Vagina (tissue), 2 donors: ENCODE measurements around the gene ADAM22. TPM values are rescaled to one million over a fixed set of nuclear protein-coding genes. Genes with fewer than 3 reads are reported as not detected.

Experiments used
- DNase-seq, 2 donors: peaks; one replicate each; pipeline ENCODE4 v3.0.0-alpha.2; 2017; ENCODE audit errors: extremely low spot score in 2 of 2
- H3K27ac ChIP-seq: fragments of 200-600 bp; sonication (generic); one replicate; pipeline ENCODE4 v1.5.1; 2019
- H3K27me3 ChIP-seq: fragments of 200-600 bp; sonication (generic); one replicate; pipeline ENCODE4 v1.5.1; 2019
- H3K36me3 ChIP-seq, 2 donors: fragments of 200-600 bp; sonication (generic); one replicate each; pipeline ENCODE4 v1.5.1; 2017 to 2019
- H3K4me1 ChIP-seq: fragments of 200-600 bp; sonication (generic); one replicate; pipeline ENCODE4 v1.5.1; 2019
- H3K4me3 ChIP-seq, 2 donors: fragments of 200-600 bp; sonication (generic); 1 replicate in 1 of 2; 2 replicates in 1 of 2; pipeline ENCODE4 v1.5.1; 2016 to 2019
- H3K9me3 ChIP-seq: fragments of 200-600 bp; sonication (generic); one replicate; pipeline ENCODE4 v1.5.1; 2019
- POLR2A ChIP-seq, 2 donors: fragments of 450-650 bp; IDR thresholded peaks; one replicate each; pipeline ENCODE4 v1.6.1; 2017; ENCODE audit warnings: antibody characterized with exemption in 2 of 2, mild to moderate bottlenecking in 2 of 2, moderate library complexity in 2 of 2
- POLR2AphosphoS5 ChIP-seq, 2 donors: sonication (generic); formaldehyde crosslinking; IDR thresholded peaks; one replicate each; pipeline ENCODE4 v1.9.0; 2017; ENCODE audit warnings: antibody characterized with exemption in 2 of 2, mild to moderate bottlenecking in 2 of 2, low read depth in 1 of 2; ENCODE audit not compliant: insufficient read depth in 1 of 2
- intact Hi-C: fragments of 100-400 bp; cut with DNase I; formaldehyde crosslinking; loops from one replicate; pipeline ENCODE4 v1.15.1; 2023
- total RNA-seq: library from RNA; depleted of rRNA; stranded (reverse); fragments of >200 nt; gene quantifications from one replicate; pipeline ENCODE4 v1.2.3, GENCODE V29; 2016
- TF ChIP-seq, protein P1 (sequence below), 3 experiments: fragments of 450-650 bp in 2 of 3; fragments of 200-600 bp in 1 of 3; sonication (generic) in 1 of 3; IDR thresholded peaks; one replicate each; pipeline ENCODE4 v1.5.1; 2017 to 2019; ENCODE audit warnings: antibody characterized with exemption in 3 of 3, mild to moderate bottlenecking in 2 of 3, moderate library complexity in 2 of 3

The ADAM22 gene
- total RNA-seq, 1 donor from 2014 or later, result 6.1 TPM

DNA sequence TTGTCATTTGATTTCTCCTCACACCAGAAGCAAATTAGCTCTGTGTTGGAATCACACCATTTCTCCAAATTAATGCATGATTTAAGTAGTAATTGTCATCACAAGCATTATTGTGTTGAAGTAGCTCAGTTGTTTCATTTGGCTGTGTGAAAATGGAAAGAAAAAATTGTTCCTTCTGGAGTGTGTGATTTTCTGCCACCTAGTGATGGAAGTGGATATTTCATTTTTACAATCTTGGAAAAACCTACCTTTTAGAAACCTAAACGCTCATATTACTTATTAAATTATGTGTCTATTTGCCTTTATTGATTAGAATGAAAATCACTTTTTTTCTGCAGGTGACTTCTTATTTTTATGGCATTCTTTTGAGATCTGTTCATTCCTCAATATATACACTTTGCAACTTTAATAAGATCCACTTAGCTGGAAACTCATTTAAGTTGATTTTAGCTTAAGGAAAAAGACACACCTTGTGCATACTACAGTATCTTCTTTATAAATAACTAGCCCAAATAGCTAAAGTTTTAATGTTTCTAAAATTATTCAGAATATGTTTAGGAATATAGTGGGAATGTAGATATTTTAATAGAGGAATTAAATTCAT is 235.8 kb downstream of the ADAM22 start:
- no peak overlapping the region for H3K4me3 ChIP-seq
- H3K36me3 ChIP-seq, result no peaks in the 10 kb centered on the region
- intact Hi-C loops, result no loop called here
- no peaks in the 10 kb centered on the region for H3K9me3 ChIP-seq
- no peak for TF ChIP-seq POLR2A (IDR thresholded peaks at IDR 0.05)
- TF ChIP-seq, protein P1, sequence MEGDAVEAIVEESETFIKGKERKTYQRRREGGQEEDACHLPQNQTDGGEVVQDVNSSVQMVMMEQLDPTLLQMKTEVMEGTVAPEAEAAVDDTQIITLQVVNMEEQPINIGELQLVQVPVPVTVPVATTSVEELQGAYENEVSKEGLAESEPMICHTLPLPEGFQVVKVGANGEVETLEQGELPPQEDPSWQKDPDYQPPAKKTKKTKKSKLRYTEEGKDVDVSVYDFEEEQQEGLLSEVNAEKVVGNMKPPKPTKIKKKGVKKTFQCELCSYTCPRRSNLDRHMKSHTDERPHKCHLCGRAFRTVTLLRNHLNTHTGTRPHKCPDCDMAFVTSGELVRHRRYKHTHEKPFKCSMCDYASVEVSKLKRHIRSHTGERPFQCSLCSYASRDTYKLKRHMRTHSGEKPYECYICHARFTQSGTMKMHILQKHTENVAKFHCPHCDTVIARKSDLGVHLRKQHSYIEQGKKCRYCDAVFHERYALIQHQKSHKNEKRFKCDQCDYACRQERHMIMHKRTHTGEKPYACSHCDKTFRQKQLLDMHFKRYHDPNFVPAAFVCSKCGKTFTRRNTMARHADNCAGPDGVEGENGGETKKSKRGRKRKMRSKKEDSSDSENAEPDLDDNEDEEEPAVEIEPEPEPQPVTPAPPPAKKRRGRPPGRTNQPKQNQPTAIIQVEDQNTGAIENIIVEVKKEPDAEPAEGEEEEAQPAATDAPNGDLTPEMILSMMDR (IDR thresholded peaks at IDR 0.05), result peak; percentile 13 to 49 (median 14)
- DNase-seq, result no peak
- no peak overlapping the region for H3K27ac ChIP-seq
- H3K27me3 ChIP-seq, result no peaks in the 10 kb centered on the region
- no peaks in the 10 kb centered on the region for H3K4me1 ChIP-seq

DNA sequence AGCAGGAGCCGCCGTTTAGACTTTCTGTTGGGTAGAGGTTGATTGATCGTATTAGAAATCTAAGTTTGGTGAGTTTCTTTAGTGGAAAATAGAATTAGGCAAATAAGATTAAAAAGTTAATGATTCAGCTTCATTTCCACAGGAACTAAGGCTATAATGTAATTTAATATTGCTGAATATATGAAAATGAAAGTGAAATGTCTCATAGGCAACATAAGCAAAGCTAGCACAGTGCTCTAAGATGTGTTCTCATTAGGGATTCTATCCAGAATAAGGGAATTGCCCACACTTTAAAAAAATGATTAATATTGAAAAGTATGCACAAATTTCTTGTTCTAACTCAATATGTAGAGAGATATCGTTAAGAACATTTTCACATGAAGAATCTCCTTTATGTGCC is 238.8 kb downstream of the ADAM22 start:
- intact Hi-C loops, result no loop called here
- no peaks in the 10 kb centered on the region for H3K9me3 ChIP-seq
- H3K4me1 ChIP-seq, result no peaks in the 10 kb centered on the region
- no peak overlapping the region for H3K4me3 ChIP-seq
- no peaks in the 10 kb centered on the region for H3K36me3 ChIP-seq
- no peak for DNase-seq
- H3K27ac ChIP-seq, result no peak overlapping the region
- TF ChIP-seq POLR2AphosphoS5 (IDR thresholded peaks at IDR 0.05; ENCODE audit: insufficient read depth in 1 of 2, low read depth in 1 of 2), result no peak
- TF ChIP-seq, protein P1 (IDR thresholded peaks at IDR 0.05), result no peak
- no peak for TF ChIP-seq POLR2A (IDR thresholded peaks at IDR 0.05)
- H3K27me3 ChIP-seq, result no peaks in the 10 kb centered on the region

DNA sequence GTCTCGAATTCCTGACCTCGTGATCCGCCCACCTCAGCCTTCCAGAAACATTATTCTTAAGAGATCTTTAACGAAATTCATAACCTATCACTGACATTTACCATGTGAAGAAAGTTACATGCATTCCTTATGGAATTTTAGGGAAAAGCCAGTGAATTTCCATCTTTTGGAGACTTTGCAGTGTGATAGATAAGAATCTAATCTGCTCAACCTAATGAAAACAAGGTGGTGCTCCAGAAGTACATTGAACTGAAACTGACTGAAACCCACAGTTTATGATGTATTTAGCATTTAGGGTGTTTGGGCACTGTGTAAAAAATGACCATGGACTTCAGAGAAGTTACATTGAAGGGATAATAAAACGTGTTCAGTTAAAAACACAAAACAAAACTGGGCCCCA is 242.1 kb downstream of the ADAM22 start:
- no peak for DNase-seq
- H3K9me3 ChIP-seq, result no peaks in the 10 kb centered on the region
- intact Hi-C loops, result no loop called here
- TF ChIP-seq POLR2AphosphoS5 (IDR thresholded peaks at IDR 0.05; ENCODE audit: insufficient read depth in 1 of 2, low read depth in 1 of 2) (no peak), POLR2A (IDR thresholded peaks at IDR 0.05) (no peak)
- TF ChIP-seq, protein P1 (IDR thresholded peaks at IDR 0.05), result no peak
- no peak overlapping the region for H3K4me3 ChIP-seq
- H3K4me1 ChIP-seq, result no peaks in the 10 kb centered on the region
- H3K27ac ChIP-seq, result no peak overlapping the region
- H3K36me3 ChIP-seq, result no peaks in the 10 kb centered on the region
- no peaks in the 10 kb centered on the region for H3K27me3 ChIP-seq

DNA sequence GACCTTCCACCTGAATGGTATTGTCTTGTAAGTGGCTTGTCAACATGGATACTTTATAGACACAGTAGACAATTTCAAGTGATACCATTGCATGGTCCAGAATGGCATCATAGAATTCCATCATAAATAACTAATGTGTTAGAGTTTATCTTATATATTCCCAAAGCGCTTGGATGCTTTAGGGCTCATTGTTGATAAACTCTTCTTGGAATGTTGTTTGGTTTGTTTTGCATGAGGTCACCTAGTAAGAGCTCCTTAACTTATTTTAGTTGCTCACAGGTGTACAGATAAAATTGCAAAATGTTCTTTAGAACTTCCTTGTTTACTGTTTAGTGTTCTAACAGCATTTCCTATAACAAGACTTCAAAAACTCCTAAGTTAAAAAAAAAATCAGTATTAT is 249.0 kb downstream of the ADAM22 start:
- intact Hi-C loops, result no loop called here
- Histone ChIP-seq H3K4me1 (no peaks in the 10 kb centered on the region), H3K4me3 (no peak overlapping the region), H3K27ac (no peak overlapping the region), H3K36me3 (no peaks in the 10 kb centered on the region), H3K9me3 (no peaks in the 10 kb centered on the region), H3K27me3 (no peaks in the 10 kb centered on the region)
- no peak for TF ChIP-seq POLR2A (IDR thresholded peaks at IDR 0.05)
- TF ChIP-seq POLR2AphosphoS5 (IDR thresholded peaks at IDR 0.05; ENCODE audit: insufficient read depth in 1 of 2, low read depth in 1 of 2), result no peak
- no peak for DNase-seq

DNA sequence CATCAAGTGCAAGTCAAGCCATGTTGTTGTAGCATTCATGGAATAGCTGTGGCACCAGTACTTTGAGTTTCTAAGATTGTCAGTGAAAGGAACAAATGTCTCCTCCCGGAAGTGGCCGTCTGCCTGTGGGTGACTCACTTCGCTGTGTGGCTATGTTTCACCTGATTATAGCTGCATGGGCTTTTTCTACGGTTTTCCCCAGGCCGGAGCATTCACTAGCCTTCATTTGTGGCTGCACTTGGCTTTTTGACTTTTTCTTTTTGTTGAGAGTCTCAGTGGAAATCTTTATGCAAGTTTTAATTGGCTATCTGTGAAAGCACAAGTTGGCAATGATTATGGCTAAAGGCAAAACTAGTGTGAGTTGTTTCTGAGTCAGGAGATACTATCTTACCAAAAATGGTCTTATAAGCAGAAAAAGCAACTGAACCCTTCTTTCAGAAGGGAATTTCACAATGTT is 250.8 kb downstream of the ADAM22 start:
- intact Hi-C loops, result no loop called here
- no peak overlapping the region for H3K4me3 ChIP-seq
- DNase-seq, result no peak
- no peak overlapping the region for H3K27ac ChIP-seq
- H3K36me3 ChIP-seq, result no peaks in the 10 kb centered on the region
- H3K27me3 ChIP-seq, result no peaks in the 10 kb centered on the region
- no peaks in the 10 kb centered on the region for H3K4me1 ChIP-seq
- TF ChIP-seq, protein P1 (IDR thresholded peaks at IDR 0.05), result no peak
- no peaks in the 10 kb centered on the region for H3K9me3 ChIP-seq
